ENCODE data around the gene FIGNL1.

The FIGNL1 gene

GRCh38 chr7:50394315-50394714, 55.8 kb downstream of the FIGNL1 start:
- no peak for DNase-seq
